SK-N-SH treated with all-trans-retinoic acid at 6 μM for 48 hours (cell line): ENCODE data around the gene SRMS.

ENCODE experiments used
- ATAC-seq: fragments of 200-7000 bp; cut with Tn5 transposase; 3 replicates; pipeline ENCODE4 v1.9.1; 2020; ENCODE audit warnings: mild to moderate bottlenecking, moderate library complexity
- ARNTL ChIP-seq: fragments of 450-650 bp; formaldehyde crosslinking; IDR thresholded peaks from 2 replicates; pipeline ENCODE4 v1.5.0; 2020; ENCODE audit warnings: low read depth, mild to moderate bottlenecking, moderate library complexity, borderline replicate concordance
- CSDC2 ChIP-seq: fragments of 250-450 bp; sonication (Bioruptor Pico); IDR thresholded peaks from 2 replicates; pipeline ENCODE4 v1.5.0; 2020; ENCODE audit warnings: mild to moderate bottlenecking, moderate library complexity
- ESRRG ChIP-seq: fragments of 250-450 bp; sonication (Bioruptor Pico); IDR thresholded peaks from 2 replicates; pipeline ENCODE4 v1.6.1; 2021; ENCODE audit warnings: mild to moderate bottlenecking
- GLIS3 ChIP-seq: fragments of 250-450 bp; sonication (Bioruptor Pico); IDR thresholded peaks from 2 replicates; pipeline ENCODE4 v1.5.0; 2020; ENCODE audit warnings: mild to moderate bottlenecking, moderate library complexity
- ISL1 ChIP-seq: fragments of 250-450 bp; sonication (Bioruptor Pico); IDR thresholded peaks from 2 replicates; pipeline ENCODE4 v2.1.2; 2022; ENCODE audit warnings: mild to moderate bottlenecking, moderate library complexity
- PPARA ChIP-seq: fragments of 250-450 bp; sonication (Bioruptor Pico); IDR thresholded peaks from 2 replicates; pipeline ENCODE4 v1.5.0; 2020; ENCODE audit warnings: mild to moderate bottlenecking, borderline replicate concordance
- RARB ChIP-seq: fragments of 250-450 bp; sonication (Bioruptor Pico); IDR thresholded peaks from 2 replicates; pipeline ENCODE4 v1.8.0; 2021; ENCODE audit warnings: mild to moderate bottlenecking, moderate library complexity
- TCF4 ChIP-seq: fragments of 250-450 bp; sonication (Bioruptor Pico); IDR thresholded peaks from 2 replicates; pipeline ENCODE4 v1.8.0; 2021; ENCODE audit warnings: mild to moderate bottlenecking, moderate library complexity, borderline replicate concordance
- TOX ChIP-seq: fragments of 250-450 bp; sonication (Bioruptor Pico); IDR thresholded peaks from 2 replicates; pipeline ENCODE4 v1.8.0; 2021; ENCODE audit warnings: mild to moderate bottlenecking, moderate library complexity, borderline replicate concordance
- ZC3H10 ChIP-seq: fragments of 250-450 bp; sonication (Bioruptor Pico); IDR thresholded peaks from 2 replicates; pipeline ENCODE4 v1.5.1; 2021; ENCODE audit warnings: mild to moderate bottlenecking, moderate library complexity
- ZFP3 ChIP-seq: fragments of 250-450 bp; sonication (Bioruptor Pico); IDR thresholded peaks from 2 replicates; pipeline ENCODE4 v1.5.0; 2020; ENCODE audit warnings: mild to moderate bottlenecking, moderate library complexity
- ZFP30 ChIP-seq: fragments of 450-650 bp; formaldehyde crosslinking; IDR thresholded peaks from 2 replicates; pipeline ENCODE4 v1.5.0; 2022; ENCODE audit warnings: mild to moderate bottlenecking, moderate library complexity
- ZNF565 ChIP-seq: fragments of 450-650 bp; formaldehyde crosslinking; conservative IDR thresholded peaks from 2 replicates; pipeline ENCODE4 v1.5.0; 2020; ENCODE audit warnings: low read depth, mild to moderate bottlenecking, moderate library complexity
- ZNF70 ChIP-seq: fragments of 450-650 bp; formaldehyde crosslinking; IDR thresholded peaks from 2 replicates; pipeline ENCODE4 v1.5.0; 2020; ENCODE audit warnings: mild to moderate bottlenecking, moderate library complexity
- ZNF8 ChIP-seq: fragments of 450-650 bp; formaldehyde crosslinking; IDR thresholded peaks from 2 replicates; pipeline ENCODE4 v1.5.0; 2020; ENCODE audit warnings: mild to moderate bottlenecking, moderate library complexity
- TF ChIP-seq, protein P1 (sequence below): fragments of 250-450 bp; sonication (Bioruptor Pico); IDR thresholded peaks from 2 replicates; pipeline ENCODE4 v1.8.0; 2020; ENCODE audit warnings: mild to moderate bottlenecking, moderate library complexity, borderline replicate concordance
- TF ChIP-seq, protein P2 (sequence below): fragments of 250-450 bp; sonication (Bioruptor Pico); IDR thresholded peaks from 2 replicates; pipeline ENCODE4 v1.5.1; 2021; ENCODE audit warnings: mild to moderate bottlenecking, moderate library complexity
- TF ChIP-seq, protein P3 (sequence below): fragments of 250-450 bp; sonication (Bioruptor Pico); IDR thresholded peaks from 2 replicates; pipeline ENCODE4 v1.8.0; 2021; ENCODE audit warnings: low read depth, mild to moderate bottlenecking, moderate library complexity, borderline replicate concordance

SRMS gene

DNA sequence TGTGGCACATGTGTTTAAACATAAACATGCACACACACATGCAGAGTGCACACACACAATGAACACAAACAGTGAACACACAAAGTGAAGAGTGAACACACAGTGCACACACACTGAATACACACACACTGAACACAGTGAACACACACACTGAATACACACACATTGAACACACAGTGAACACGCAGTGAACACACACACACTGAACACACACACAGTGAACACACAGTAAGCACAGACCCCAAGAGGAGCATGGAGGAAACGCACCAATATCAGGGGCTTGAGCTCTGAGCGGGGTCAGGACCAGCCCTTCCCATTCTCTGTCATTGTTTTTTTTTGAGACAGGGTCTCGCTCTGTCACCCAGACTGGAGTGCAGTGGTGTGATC lies 43.6 kb upstream of the SRMS start (continued):
- TF ChIP-seq ESRRG (CRISPR knock-in tag) (no peak), ARNTL (CRISPR knock-in tag) (no peak)
- TF ChIP-seq, all 23 proteins: peak for 0

DNA sequence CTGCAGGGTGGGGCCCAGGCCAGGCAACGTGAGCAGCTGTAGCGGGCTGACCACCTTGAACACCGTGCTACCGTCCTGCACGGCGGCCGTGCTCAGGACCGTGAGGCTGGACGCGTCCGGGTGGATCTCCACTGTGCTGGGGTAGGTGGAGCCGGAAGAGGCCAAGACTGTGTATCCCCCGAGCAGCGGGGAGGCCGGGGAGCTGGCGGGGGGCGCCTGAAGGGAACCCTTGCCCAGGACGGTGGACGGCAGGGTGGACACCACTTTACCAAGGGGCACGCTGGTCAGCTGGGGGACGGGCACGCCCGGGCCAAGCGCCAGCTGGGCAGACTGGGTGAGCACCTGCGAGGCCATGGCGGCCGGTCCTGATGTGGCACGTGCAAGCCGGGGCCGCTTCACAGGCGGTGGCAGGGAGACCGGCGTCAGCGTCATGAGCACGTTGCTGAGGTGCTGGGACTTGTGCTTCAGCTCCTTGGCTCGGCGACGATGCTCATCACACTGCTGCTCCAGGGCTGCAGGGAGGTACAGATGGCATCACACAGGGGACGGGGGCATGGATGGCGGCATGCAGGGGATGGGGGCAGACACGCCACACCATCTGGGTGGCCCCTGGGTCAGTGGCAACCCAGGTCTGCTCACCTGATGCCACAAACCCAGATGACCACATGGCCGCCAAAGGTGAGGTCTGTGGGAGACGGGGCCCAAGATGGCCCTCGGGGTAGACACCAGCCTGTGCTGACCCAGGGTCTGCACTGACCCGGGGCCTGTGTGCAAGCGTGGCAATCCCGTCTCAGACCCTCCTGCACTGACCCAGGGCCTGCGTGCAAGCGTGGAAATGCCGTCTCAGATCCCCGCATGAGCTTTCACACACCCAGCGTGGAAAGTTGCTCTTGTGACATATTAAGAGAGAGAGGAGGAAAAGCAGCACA lies 42.9 kb upstream of the SRMS start:
- no peak for TF ChIP-seq ESRRG (CRISPR knock-in tag)
- no peak for TF ChIP-seq TCF4
- TF ChIP-seq, protein P1, sequence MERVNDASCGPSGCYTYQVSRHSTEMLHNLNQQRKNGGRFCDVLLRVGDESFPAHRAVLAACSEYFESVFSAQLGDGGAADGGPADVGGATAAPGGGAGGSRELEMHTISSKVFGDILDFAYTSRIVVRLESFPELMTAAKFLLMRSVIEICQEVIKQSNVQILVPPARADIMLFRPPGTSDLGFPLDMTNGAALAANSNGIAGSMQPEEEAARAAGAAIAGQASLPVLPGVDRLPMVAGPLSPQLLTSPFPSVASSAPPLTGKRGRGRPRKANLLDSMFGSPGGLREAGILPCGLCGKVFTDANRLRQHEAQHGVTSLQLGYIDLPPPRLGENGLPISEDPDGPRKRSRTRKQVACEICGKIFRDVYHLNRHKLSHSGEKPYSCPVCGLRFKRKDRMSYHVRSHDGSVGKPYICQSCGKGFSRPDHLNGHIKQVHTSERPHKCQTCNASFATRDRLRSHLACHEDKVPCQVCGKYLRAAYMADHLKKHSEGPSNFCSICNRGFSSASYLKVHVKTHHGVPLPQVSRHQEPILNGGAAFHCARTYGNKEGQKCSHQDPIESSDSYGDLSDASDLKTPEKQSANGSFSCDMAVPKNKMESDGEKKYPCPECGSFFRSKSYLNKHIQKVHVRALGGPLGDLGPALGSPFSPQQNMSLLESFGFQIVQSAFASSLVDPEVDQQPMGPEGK (CRISPR knock-in tag), result no peak
- TF ChIP-seq ZC3H10 (CRISPR knock-in tag), result no peak
- no peak for TF ChIP-seq ZFP3 (CRISPR knock-in tag)
- TF ChIP-seq ZNF565 (CRISPR knock-in tag), result no peak
- TF ChIP-seq, protein P2, sequence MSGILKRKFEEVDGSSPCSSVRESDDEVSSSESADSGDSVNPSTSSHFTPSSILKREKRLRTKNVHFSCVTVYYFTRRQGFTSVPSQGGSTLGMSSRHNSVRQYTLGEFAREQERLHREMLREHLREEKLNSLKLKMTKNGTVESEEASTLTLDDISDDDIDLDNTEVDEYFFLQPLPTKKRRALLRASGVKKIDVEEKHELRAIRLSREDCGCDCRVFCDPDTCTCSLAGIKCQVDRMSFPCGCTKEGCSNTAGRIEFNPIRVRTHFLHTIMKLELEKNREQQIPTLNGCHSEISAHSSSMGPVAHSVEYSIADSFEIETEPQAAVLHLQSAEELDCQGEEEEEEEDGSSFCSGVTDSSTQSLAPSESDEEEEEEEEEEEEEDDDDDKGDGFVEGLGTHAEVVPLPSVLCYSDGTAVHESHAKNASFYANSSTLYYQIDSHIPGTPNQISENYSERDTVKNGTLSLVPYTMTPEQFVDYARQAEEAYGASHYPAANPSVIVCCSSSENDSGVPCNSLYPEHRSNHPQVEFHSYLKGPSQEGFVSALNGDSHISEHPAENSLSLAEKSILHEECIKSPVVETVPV (CRISPR knock-in tag), result no peak
- no peak for TF ChIP-seq ISL1
- no peak for TF ChIP-seq ZNF8
- no peak for TF ChIP-seq ZNF70 (CRISPR knock-in tag)
- TF ChIP-seq RARB (CRISPR knock-in tag), result no peak
- no peak for TF ChIP-seq CSDC2 (CRISPR knock-in tag)
- no peak for TF ChIP-seq PPARA (CRISPR knock-in tag)
- no peak for TF ChIP-seq TOX (CRISPR knock-in tag)
- ATAC-seq, result no peak

DNA sequence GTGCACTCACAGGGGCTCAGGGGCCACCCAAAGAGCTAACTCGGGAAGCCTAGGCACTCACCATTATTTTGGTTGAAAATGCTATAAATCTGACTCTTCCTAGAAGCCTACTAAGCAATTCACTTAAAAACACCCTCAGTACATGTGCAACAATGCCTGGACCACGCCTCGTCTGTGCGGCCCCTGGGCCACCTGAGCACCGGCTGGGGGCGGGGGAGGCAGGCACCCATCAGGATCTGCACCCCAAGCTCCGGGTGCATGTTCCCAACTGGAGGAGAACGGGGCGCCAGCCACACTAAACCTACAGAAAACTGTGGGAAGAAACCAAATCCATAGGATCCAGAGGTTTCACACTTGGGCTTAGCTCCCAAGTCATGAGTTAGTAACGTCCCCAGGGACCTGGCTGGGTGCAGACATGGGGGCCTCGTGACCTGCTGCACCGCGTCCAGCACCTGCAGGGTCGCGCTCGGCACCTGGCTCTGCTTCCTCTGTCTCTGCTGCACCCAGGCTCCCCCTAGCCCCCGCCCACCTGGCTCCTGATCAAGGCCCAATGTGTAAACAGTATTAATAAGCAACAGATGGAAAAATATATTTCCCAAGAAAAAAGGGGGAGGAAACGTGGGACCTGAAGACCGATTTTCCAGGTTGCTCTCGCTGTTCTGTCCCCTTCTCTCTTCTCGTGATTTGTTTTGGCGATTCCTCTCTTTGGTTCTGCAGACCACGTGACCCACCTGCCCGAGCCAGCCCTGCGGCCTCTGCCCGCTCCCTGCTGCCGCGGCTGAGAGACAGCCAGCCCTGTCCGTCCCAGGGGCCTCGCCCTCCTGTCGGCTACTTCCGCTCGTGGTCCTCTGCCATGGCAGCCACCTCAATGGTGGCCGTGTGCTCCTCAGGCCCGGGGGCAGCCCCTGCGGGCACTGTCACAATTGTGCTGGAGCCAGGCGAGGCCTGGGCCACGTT lies 42.0 kb upstream of the SRMS start:
- TF ChIP-seq PPARA (CRISPR knock-in tag) (no peak), ZFP30 (CRISPR knock-in tag) (no peak), ZNF8 (no peak), GLIS3 (CRISPR knock-in tag) (no peak), TOX (CRISPR knock-in tag) (no peak), ZC3H10 (CRISPR knock-in tag) (no peak)
- TF ChIP-seq, protein P3, sequence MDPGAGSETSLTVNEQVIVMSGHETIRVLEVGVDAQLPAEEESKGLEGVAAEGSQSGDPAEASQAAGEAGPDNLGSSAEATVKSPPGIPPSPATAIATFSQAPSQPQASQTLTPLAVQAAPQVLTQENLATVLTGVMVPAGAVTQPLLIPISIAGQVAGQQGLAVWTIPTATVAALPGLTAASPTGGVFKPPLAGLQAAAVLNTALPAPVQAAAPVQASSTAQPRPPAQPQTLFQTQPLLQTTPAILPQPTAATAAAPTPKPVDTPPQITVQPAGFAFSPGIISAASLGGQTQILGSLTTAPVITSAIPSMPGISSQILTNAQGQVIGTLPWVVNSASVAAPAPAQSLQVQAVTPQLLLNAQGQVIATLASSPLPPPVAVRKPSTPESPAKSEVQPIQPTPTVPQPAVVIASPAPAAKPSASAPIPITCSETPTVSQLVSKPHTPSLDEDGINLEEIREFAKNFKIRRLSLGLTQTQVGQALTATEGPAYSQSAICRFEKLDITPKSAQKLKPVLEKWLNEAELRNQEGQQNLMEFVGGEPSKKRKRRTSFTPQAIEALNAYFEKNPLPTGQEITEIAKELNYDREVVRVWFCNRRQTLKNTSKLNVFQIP (CRISPR knock-in tag), result no peak
- no peak for ATAC-seq

DNA sequence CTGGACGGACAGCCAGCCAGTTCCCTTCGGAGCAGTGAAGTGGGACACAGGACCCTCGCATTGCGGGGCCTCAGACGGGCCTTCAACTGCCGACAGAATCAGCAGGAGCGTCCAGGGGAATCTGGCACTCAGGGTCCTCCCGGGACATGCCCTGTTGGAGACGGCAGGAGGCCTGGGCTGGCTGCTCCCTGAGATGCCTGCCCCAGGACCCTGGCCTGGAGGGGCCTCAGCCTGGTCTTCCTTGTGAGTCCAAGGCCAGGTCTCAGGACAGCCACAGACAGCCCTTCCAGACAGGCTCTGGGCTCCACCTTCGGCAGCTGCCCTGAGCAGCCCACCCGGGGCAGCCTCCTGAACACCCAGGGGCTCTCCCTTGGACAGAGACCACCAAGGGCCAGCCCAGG lies 41.1 kb upstream of the SRMS start:
- TF ChIP-seq CSDC2 (CRISPR knock-in tag) (no peak), ARNTL (CRISPR knock-in tag) (no peak), ESRRG (CRISPR knock-in tag) (no peak), ZNF70 (CRISPR knock-in tag) (no peak), TOX (CRISPR knock-in tag) (no peak)
- TF ChIP-seq, protein P1 (CRISPR knock-in tag), result no peak
- ATAC-seq, result no peak; the same call in 2 of the 3 replicates
